HG03103 (cell line): ENCODE data around the gene AHSP.
"Not testable (repeated sequence)": the region's sequence is repeated elsewhere in the genome, so short reads cannot be mapped to it uniquely, and the experiment has no call there.

Experiments used
- ATAC-seq: cut with Tn5 transposase; IDR thresholded peaks from one replicate; pipeline ENCODE4 v1.9.1; 2021; ENCODE audit warnings: low read depth; ENCODE audit not compliant: unreplicated experiment

The AHSP gene

DNA sequence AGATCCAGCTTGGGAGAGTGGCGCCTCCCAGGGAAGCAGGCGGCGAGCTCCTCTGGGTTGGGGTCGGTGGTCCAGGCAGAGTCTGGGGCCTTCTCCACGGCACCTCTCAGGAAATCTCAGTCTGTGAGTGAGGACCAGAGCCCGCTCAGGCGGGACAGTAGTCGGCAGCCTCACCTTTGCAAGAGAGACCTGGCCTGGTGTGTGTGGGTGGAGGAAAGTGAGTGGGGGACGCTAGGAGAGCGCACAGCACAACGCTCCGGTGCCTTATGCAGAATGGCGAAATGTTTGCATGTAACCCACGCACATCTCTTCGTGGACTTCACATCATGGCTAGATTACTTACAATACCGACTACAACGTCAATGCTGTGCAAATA is 2.2 kb downstream of the AHSP start:
- ATAC-seq: no peak

DNA sequence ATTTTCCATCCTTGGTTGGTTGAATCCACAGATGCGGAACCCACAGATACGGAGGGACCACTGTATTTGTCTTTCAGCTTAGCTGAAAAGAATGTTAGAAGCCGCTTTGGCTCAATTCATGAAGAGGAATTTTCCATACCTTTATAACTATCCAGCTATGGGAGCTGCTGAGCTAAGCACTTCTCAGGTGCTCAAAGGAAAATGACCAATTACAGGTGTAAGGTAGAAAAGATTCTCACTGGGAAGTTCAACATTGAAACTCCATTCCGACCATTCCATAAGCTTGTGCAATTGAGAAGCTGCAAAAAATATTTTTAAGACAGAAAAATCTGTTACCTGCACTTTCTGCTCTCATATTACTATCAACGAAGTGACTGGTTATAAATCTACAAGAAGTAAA is 2.7 kb downstream of the AHSP start:
- no peak for ATAC-seq

DNA sequence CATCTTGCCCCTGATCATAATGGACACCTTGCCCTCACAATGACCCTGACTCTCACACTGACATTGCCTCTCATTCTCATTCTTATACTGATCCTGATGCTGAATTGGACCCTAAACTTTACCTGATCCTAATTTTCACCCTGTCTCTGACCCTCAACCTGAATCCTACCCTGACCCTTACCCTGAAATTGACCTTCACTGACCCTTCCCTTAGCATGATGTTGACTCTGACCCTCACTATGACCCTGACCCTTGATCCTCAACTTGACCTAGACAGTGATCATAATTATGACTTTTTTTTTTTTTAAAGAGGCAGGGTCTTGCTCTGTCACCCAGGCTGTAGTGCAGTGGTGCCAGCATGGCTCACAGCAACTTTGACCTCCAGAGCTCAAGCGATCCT is 3.4 kb downstream of the AHSP start:
- no peak for ATAC-seq

DNA sequence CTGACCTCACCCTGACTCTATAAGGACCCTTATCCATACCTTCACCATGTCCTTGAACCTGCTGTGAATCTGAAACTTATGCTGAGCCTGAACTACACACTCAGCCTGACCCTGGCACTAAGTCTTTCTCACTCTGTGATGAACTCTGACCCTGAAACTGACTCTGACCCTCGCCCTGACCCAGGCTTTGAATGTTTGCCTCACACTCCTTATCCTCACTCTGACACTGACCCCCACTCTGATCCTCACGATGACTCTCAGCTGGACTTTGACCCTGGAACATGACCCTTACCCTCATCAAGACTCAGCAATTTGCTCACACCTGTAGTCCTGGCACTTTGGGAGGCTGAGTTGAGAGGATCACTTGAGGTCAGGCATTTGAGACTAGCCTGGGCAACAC is 4.4 kb downstream of the AHSP start:
- no peak for ATAC-seq

DNA sequence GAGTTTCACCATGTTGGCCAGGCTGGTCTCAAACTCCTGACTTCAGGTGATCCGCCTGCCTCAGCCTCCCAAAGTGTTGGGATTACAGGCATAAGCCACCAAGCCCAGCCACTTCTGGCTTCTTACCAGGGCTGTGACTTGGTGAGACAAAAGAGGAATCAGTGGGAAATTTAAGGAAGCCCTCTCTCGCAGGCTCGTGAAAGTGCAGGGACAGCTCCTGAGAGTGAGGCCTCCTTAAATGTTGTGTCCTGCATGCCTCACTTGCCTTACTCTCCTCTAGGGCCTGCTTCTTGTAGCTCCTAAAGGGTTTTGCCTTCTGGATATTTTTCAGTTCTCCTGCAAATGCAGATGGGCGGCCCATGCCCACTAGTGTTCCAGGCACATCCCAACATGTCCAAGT is 5.2 kb downstream of the AHSP start:
- ATAC-seq: no peak

DNA sequence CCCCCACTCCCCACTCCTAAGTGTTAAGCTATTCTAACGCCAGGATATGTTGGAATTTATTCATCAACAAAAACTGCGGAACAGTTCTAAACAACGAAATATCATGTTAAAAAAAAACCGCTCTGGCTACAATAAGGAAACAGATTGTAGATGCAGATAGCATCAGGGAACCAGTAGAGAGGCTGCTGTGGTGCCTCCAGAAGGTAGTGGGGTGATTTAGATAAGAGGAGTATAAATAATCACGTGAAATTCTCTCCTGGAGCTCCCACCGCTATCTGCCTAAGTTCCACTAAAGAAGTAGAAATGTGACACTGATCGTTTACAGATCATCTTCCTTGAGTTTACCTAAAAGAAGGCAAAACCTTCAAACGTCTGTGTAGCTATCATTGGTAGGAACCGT is 8.0 kb downstream of the AHSP start:
- ATAC-seq: no peak

DNA sequence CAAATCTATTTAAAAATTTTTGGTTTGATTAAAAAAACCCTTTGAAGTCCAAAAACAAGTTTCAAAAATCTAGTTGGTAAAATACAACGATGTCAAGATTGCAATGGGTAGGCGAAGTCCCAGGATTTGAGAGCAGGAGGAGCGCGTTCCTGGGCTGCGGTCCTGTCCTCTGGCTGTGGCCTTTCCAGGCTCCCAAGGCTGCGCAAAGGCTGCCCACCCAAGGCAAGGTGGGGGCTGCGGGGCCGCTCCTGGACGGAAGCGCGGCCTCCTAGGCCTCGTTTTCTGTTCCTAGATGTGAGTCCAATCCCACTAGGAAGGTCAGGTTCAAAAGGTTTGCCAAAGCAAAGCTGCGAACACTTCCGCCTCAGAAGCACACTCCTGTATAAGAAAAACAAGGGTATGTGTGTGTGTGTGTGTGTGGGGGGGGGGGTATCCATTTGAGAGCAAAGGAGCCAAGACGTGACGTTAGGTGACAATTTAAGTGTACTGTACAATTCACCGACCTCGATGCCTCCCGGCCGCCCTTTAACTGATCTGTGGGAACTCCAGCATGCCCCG is 9.2 kb downstream of the AHSP start:
- ATAC-seq: no peak

DNA sequence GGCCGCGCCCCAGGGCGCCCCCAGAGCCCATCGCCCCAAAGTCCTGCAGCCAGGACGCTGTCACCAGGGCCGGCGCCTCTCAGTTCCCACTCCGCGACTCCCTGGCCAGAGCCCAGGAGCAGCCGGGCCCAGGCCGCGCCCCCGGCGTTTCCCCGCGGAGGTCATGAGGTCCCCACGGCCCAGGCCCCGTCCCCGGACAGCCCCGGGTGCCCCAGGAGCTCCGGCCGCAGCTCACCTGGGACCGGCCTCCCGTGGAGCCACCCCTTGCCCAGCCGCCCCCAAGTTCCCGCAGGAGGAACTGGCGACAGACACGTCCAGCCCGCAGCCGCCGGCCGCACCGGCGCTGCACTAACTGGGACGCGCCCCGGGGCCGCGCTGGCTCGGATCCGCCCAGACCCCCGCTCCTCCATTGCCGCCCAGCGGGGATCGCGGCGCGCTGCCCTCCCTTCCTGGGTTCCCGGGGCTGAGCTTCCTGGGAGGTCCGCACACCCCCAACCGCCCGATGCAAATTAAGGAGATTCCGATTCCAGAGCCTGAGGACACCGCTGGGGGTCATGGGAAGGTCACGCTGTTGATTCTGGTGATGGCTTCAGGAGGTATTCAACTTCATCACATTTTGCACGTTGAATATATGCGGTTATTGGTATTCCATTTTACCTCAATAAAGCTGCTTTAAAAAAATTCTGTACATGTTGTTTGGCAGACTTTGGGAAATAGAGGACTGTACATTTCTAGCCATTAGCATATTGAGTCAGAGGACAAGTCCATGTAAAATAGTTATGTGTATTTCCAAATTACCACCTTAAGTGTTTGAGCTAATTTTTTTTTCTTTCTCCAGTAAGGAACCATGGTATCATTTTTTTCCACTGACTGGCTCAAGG is 9.9 kb downstream of the AHSP start:
- no peak for ATAC-seq

DNA sequence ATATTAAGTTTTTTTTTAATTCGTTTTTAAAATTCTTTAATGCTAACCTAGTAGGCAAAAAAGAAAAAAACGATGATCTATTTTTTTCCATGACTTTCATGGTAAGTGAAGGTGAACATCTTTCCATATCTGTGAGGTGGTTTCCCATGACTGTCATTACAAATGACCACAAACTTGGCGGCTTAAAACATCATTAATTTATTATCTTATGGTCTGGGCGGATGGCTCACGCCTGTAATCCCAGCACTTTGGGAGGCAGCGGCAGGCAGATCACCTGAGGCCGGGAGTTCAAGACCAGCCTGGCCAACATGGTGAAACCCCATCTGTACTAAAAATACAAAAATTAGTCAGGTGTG is 10.5 kb downstream of the AHSP start:
- not testable (repeated sequence) for ATAC-seq

DNA sequence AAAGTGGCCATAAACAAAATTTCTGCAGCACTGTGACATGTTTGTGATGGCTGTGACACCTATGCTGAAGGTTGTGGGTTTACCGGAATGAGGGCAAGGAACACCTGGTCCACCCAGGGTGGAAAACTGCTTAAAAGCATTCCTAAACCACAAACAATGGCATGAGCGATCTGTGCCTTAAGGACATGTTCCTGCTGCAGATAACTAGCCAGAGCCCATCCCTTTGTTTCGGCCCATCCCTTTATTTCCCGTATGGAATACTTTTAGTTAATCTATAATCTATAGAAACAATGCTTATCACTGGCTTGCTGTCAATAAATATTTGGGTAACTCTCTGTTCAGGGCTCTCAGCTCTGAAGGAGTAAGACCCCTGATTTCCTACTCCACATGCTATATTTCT is 12.1 kb downstream of the AHSP start:
- ATAC-seq: not testable (repeated sequence)

DNA sequence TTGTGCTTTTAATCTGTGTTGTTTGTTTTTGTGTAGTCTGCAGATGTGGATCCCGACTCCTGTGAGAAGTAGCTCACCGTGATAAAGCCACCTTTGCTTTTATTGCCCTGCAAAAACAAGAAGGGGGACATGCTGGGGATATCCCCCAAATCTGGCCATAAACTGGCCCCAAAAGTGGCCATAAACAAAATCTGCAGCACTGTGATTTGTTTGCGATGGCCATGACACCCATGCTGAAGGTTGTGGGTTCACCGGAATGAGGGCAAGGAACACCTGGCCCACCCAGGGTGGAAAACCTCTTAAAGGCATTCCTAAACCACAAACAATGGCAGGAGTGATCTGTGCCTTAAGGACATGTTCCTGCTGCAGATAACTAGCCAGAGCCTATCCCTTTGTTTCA is 15.1 kb downstream of the AHSP start:
- ATAC-seq: no peak

DNA sequence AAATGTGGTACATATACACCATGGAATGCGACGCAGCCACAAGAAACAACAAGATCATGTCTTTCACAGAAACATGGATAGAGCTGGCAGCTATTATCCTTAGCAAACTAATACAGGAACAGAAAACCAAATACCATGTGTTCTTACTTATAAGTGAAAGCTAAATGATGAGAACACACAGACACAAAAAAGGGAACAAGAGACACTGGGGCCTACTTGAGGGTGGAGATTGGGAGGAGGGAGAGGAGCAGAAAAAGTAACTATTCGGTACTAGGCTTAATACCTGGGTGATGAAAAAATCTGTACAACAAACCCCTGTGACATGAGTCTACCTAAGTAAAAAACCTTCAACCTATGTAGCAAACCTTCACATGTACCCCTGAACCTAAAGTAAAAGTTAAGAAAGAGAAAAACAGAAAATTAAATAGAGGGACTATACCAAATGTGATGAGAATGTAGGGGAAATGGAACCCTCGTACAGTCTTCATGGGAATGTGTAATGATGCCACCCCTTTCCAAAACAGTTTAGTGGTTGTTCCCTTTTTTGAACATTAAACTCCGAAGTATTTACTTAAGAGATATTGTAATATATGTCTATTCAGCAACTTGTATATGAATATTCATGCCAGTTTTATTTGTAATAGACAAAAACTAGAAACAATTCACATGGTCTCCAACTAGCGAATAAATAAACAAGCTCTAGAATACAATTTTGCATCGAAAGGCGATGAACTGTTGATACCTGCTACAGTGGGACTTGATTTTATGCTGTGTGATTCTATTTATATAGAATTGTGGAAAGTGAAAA is 33.9 kb downstream of the AHSP start:
- ATAC-seq: no peak

DNA sequence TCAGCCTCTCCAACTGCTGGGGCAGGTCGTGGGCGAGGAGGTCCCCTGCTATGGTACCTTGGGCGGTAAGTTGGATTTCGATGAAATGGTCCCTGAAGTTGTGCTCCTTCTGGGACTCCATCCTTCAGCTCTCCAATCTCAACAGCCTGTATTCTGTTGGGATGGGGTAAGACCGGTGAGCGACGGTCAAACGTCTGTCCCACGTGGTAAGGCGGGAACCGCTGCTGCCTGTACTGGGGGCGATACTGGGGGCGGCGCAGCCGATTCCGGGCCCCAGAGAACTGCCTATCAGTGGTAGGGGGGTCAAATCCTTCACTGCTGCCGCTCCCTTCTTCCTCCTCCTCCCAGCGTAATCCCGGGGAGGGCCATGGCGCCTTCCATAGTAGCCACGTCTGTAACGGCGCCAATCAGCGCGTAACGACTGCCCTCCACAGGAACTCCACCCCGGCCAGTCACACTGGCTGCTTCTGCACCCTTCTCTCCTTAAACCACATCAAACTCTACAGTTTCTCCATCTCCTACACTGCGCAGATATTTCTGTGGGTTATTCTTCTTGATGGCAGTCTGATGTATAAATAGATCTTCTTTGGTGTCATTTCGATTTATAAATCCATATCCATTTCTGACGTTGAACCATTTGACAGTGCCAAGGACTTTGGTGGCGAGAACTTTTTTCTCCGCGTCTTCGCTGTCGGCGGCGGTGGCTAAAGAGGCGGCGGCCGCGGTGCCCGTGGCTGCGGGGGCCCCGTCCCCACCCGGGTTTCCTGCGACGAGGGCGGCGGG is 41.1 kb downstream of the AHSP start:
- no peak for ATAC-seq

DNA sequence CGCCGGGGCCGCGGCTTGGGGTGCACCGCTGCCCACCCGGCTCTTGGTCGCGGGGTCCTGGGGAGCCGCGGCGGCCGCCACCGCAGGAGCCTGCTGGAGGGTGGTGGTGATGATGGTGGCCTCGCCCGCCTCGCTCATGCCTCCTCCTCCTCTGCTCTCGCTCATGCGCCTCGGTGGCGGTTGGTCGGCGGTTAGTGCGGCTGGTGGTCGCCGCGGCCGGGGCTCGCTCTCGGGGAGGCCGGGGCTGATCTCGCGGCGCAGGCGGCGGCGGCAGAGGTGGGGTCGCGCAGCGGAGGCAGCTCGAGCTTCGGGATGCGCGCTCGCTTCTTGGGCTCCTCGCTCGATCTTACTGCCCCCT is 41.6 kb downstream of the AHSP start:
- no peak for ATAC-seq

DNA sequence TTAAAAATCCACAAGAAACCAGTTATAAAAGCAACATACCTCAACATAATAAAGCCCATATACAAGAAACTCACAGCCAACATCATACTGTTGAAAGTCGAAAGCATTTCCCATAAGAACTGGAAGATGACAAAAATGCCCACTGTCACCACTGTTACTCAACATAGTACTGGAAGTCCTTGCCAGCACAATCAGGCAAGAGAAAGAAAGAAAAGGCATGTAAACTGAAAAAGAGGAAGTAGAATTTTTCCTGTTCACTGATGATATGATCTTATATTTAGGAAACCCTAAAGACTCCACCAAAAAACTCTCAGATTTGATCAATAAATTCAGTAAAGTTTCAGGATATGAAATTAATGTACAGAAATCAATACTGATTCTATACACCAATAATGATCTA is 45.1 kb downstream of the AHSP start:
- ATAC-seq: no peak

DNA sequence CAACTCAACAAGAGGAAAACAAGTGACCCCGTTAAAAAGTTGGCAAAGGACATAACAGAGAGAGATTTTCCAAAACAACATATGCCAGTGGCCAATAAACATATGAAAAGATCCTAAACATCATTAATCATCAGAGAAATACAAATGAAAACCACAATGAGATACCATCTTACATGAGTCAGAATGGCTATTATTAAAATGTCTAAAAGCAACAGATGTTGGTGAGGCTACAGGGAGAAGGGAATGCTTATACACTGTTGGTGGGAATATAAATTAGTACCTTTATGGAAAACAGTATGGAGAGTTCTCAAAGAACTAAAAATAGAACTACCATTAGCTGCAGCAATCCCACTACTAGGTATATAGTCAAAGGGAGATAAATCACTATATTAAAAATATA is 46.5 kb downstream of the AHSP start:
- ATAC-seq: not testable (repeated sequence)

DNA sequence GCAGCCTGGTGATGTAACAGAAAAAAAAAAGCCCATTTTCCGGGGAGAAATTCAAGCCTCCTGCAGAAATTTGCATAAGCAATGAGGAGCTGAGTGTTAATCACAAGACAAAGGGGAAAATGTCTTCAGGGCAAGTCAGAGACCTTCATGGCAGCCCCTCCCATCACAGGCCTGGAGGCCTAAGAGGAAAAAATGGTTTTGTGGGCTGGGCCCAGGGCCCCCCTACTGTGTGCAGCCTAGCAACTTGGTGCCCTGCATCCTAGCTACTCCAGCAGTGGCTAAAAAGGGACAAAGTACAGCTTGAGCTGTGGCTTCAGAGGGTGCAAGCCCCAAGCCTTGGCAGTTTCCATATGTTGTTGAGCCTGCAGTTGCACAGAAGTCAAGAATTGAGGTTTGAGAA is 49.7 kb downstream of the AHSP start:
- no peak for ATAC-seq
